Smooth muscle cell of the brain vasculature (primary cell): Measurements from ENCODE around the gene EEFSEC.

Source experiments
- DNase-seq: peaks from one replicate; pipeline ENCODE4 v3.0.0-alpha.2; 2012; ENCODE audit warnings: low read depth, low spot score

Gene EEFSEC

DNA sequence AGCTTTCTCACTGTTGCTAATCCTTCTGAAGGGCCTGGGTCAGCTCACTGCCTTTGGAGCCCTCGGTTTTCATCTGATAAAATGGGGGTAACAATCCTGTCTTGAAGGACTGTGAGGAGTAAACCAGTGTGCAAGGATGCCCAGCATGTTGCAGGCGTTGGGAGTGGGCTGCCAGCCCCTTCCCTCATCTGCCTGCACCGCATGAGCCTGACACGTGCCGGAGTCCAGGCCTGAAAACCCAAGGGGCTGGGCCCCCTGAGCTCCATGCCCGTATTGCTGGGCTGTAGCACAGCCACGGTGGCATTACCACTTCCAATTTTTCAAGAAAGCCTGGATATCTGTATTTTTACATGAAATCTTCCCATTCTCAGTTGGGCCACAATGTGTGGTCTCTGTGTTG, 215.3 kb downstream of the EEFSEC start:
- no peak for DNase-seq

DNA sequence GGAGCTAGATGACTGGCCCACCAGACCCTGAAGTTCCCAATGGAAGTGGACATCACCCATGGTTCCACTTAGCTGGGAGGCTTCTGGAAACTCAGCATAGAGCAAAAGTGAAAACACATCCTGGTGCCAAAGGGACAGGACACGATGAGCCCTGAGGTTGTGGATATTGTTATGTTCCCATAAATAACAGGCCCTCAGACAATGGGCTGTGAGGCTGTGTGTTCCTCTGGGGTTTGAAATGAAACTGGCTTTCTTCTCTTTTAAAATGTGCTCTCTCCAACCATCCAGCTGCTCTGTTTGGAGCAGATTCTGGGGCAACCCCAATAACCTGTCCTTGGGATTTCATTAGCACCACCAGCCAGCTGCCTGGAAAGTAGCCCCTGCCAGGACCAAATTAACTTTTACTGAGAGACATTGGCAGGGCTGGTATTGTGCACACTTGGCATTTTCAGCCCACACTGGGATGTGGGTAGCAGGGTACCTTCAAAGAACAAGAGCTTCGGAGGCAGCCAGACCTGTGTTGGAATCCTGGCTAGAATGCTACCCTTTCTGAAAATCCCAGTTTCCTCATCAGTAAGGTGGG, 215.9 kb downstream of the EEFSEC start:
- no peak for DNase-seq

DNA sequence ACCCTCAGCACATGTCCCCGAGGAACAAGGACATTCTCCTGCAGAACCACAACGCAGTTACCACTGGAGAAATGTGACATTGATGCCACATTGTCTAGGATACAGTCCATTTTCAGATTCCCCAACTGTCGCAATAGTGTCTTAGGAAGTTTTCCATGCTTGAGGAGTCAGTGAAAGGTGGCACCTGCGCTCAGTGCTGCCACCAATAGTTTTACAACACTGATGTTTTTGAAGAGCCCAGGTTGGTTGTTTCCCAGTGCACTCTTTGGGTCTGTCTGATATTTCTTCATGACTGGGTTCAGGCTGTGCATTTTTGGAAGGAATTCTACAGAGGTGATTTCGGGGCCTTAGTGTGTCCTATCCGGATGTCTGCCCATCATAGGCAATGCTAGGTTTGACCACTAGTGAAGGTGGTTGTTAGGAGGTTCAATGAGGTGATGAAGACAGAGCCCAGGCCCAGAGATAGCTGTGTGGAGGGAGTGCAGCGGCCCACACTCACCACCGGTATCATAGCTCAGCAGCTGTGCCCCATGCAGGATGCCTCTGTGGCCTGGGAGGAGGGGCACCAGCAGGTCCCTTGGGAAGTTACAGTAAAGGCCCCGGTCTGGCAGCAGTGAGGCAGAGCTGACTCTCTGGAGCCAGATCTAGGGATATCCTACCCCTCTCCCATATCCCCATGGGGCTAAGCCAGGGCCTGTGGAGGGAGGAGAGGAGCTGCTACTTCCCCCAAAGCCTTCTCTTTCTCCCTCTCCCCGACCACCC, 216.8 kb downstream of the EEFSEC start:
- DNase-seq, result no peak

DNA sequence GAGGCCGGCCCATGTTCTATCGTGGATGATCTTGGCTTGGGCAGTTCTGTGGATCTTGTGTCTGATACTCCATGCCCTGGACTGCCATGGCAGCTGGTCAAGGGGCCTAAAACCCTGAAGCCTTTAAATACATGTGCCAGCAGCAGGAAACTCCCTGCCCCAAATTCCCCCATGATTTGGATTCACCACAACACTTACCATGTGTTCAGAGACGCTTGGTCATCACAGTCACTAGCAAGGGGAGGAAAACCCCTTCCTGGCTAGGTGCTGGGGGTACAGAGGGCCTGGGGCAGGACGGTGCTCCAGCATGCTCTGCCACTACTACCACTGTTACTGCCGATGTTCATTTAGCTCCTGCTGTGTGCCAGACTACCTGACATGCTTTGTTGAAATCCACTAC, 219.0 kb downstream of the EEFSEC start:
- DNase-seq, result no peak

DNA sequence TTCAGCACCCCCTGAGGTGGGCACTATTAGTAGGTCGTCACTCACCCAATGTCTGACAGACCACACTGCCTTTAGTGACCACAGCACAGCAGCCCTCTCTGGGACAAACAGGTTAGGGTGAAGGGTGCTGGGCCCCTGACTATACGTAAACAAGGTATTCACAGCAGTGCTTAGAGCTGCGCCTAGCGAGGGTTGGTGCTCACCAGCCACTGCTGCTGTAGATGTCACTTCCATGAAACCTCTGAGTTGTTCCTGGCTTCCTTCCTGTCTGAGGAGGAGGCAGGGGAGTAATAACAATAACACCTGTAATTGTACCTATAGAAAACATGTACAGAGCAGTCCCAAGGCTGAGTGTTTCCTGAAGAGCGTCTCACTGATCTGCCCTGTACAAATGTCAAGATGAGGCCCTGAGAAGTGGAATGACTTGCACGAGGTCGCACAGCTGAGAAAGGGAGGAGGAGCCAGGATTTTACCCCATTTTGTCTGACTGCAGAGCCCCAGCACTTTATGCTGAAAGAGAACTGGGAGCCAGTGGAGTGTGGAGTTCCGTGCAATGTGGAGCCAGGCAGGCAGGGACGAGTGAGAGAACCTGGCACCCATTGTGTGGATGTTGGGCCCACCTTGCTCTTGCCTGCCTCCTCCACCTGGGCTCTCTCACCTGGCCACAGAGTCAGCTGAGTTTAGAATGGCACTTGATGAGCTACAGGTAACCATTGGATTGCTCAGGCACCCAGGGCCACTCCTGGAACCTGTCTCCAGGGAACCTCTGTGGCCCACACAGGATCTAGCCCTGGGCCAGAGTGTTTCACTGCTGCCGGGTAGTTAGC, 219.6 kb downstream of the EEFSEC start:
- no peak for DNase-seq

DNA sequence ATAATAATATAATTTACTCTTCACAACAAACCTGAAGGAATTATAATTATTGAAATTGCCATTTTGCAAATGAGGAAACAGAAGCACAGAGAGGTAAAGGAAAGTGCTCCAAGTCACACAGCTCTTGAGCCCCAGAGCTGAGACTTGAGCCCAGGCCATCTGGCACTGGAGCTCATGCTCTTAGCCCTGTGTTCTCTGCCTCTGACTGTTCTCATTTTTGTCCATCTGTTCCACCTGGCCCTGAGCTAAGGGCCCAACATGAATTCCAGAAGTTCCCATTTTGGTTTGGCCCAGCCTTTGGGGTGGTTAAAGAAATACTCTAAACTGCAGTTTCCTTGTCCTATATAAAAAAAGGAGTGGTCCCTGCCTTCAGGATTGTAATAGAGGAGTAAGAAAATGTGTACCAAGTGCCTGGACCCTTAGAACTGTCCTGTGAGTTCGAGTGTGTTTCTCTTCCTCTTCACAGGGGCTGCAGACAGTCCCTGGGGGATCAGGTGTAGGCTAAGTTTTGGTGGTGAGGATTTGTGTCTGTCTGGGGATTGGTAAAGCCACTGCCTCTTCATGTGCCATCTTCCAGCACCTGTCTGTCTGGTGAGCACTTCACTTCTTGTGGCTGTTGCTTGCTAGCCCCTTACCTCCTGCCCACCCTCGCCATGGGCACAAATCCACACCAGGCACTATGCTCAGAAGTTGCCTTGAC, 221.6 kb downstream of the EEFSEC start:
- no peak for DNase-seq

DNA sequence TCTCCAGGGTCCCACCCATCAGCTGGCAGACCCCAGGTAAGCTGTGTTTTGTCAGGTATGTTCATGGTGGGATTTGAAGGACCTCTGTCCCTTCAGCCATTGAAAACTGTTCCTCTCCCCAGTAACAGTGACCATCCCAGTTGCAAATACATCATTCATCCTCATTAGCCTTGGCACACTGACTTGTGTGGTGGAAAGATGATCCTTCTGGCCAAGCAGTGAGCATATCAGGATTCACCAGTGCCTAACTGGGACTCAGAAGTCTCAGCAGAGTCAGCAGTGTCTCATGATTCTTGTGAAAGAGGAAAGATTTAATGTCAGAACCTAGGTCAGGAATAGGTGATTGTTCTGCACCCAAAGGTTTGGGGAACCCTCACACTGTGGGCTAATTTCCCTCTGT, 223.2 kb downstream of the EEFSEC start:
- DNase-seq, result no peak

DNA sequence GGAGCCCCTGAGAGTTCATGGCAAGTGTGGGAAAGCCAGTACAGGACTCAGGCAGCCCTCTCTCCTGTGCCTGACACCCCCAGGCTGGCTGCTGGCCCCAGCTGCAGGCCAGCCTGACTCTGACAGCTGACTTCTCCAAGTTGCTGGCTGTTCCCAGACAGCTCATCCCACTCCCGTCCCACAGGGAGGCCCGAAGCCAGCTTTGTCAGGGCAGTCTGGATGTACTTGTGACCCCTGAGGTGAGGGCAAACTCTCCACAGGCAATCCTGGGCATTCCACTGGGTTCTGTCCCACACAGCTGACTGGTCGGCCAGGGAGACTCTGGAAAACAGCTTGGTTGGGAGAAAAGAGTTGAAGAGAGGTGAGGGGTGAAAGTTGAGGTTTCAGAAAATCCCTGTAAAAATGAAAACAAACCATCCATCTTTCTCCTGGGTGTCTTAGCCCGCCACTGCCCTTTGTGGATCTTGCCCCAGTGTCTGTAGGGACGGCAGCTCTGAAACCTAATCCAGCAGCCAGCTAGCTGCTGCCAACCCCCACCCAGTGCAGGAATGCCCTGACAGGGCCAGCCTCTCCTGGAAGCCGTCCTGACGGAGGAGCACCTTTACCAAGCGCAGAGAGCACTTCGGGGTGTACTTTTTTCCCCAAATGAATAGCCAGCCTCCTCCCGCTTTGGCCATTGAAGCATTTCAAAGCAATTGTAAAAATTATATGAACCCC, 225.5 kb downstream of the EEFSEC start:
- DNase-seq, result peak; percentile 35

DNA sequence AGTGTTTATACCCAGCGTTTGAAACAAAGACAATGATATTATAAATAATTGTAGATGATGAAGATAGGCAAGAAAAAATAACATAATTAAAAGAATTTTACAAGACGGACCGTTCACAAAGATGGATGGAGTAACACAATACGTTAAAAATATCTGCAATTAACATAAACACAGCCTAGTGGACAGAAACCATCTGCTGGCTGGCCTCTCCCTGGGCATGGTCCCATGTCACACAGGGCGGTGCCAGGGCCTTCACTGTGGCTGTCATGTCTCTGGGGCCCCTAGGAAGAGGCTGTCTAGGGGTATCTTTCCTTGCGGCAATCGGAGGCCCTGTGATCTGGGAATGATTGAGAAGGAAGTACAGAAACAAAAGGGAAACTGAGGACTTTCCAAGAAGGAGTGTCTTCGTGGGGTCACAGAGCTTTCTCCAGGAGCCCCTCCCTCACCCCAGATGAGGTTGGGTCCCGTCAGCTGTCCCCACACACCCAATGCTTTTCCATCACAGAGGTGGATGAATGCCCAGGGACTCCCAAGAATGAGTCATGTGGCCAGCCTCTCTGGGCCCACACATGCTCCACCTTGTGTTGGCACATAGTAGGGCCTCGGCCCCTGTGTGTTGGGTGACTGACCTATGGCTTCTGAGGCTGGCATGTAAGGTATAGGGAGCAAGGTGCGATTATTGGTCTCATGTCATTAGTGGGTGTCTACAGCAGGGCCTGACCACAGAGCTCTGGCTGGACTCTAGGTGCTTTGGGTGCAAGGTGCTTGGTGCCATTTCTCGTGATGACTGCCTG, 226.3 kb downstream of the EEFSEC start:
- no peak for DNase-seq

DNA sequence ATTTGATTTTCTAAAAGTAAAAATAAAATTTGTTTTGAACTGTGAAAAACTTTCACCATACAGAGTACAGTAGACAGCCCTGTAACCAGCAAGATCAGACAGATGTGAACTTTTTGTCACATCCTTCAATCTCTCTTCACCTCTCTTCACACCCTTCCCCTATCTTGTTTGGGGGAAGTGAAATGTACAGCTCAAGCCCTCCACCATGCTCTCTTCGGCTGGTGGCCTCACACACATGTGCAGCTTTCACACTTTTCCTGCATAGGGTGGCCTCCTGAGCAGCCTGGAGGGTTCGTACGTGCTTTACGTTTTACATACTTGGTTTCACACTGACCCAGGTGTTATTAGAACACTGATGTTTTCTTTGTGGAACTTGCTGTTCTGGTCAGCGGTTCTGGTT, 227.0 kb downstream of the EEFSEC start:
- no peak for DNase-seq

DNA sequence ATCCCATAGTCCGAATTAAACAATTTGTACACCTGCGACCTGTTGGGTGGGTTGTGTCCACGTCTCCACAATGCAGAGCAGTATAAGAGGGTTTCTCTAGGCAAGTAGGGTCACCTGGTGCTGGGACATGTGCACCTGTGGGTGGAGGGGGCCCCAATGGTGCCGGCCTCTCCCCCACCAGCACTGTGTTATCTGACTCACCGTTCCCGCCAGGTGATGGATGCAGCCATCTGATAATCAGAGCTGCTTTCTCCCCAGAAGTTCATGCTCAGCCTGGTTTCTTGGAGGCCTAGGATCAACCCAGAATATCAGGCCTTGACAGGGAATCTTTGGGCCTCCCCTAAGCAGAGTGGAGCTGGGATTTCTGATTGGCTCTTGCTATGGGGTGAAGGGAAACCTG, 227.4 kb downstream of the EEFSEC start:
- no peak for DNase-seq

DNA sequence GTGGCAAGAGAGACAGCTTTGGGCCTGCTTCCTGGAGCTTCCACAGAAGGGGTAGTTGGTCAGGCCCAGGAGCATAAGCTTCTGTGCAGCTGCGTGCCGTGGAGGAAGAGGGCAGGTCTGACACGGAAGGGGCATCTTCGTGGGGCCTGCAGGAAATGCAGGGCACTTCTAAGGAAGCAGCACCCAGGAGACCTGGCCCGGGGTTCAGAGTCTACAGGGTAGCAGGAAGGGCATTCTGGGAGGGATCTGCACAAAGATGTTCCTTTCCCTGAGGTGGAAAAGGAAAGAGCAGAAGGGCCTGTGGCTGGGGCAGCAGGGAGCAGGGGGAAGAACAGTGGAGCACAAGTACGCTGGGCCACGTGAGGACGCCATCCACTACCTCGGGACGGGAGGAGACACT, 228.3 kb downstream of the EEFSEC start:
- DNase-seq, result no peak

DNA sequence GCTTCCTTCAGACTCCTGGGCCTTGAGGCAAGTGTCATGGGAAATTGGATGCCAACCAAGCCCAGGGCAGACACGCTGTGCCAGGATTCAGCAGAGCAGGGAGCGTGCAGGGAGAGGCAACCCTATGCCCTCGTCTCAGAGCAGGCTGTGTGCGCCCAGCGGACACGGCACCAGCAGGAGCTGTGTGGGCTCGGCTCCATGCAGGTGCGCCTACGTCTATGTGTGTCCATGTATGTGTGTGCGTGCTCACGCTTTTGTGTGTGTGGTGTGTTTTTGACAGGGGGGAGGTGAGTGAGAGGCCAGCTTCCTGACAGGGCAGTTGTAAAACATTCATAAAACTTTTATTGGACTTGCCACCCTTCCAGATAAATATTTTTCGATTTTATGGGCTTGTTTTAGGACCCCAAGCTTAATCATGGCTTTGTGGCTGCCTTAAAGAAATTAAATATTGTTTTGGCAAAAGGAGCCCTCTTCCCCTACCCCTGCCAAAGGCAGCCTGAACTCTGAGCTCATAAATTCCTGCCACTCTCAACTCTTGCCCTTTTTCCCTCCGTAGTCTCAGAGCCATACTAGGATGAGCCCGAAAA, 229.0 kb downstream of the EEFSEC start:
- DNase-seq, result no peak

DNA sequence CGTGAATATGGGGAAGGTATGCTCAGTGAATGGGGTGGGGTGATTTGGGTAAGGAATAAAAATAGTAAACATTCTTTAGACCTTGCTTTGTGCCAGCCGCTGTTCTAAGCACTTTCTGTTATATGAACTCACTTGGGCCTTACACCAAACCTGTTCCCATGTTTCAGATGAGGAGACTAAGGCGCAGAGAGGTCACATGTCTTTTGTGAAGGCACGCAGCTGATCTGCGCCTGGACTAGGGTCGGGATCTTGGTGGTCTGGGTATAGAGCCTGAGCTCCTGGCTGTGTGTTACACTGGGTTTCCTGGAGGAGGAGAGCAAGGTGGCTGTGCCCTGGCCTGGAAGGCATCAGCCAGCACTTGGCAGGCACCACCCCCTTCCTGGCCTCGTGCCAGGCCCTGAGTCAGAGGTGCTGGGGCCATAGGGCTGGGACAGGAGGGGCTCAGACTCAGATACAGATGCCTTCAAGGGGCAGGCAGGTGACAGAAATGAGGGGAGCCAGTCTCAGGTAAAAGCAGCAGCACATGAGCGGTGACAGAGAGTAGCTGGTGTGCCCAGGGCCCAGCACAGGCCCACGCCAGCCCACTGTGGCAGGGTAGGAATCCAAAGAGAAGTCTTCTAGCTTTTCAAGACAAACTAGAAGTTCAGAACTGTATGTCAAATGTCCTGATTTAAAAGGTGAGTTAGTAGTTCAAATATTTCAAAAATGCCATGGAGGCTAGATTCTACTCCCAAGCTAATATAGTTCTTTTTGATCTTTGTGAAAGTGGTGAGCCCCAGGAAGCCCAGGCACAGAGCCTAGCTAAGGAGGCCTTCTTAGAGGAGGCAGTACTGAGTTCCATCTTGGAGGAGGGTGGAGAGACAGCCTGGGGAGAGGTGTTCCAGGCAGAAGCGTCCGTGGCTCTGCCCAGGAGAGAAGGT, 230.3 kb downstream of the EEFSEC start:
- DNase-seq, result no peak

DNA sequence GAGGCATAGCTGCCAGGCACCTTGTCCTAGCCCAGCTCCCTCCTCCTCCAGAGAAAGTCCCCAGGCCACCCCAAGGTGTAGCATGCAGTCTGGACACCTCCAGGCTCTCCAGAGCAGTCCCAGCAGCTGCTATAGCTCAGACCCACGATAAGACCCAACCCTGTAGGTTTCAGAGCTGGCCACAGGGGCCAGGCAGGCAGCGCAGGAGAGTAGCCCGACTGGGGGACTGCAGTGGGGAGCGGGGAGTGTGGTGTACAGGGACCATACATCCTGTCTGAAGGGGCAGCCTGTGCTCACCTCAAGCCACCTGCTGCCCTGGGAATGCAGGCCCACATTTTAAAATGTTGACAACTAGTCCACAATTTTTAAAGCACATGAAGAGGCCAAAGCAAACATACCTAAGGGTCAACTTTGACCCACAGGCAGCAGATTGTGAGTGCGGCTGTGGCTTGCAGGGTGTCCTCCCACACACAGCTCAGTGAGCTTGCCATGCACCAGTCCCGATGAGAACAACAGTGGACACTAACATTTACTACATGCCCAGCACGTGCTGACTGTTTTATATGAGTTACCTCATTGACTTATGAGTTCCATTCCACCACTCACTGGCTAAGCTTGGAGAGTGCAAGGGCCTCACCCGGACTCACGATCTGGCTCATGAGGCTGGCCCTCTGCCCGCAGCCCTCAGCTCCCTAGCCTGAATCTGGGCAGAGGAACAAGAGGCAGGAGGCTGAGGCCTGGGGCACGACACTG, 232.0 kb downstream of the EEFSEC start:
- no peak for DNase-seq

DNA sequence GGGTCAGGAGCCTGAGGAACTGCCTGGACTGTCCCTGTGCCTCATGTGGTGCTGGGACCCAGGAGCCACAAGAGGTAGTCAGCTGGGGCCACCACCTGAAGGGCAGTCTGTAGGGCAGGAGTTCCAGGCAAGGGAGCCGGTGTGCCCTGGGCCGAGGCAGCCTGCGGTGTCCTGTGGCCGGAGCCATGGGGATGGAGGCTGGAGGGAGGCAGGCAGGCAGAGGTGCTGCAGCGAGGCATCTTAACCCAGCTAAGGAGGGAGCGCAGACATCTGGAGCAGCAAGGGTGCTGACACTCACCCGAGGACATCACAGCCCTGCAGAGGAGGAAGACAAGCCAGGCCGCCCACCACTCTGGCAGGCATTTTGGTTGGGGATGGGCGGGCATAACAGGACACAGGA, 235.7 kb downstream of the EEFSEC start:
- no peak for DNase-seq

DNA sequence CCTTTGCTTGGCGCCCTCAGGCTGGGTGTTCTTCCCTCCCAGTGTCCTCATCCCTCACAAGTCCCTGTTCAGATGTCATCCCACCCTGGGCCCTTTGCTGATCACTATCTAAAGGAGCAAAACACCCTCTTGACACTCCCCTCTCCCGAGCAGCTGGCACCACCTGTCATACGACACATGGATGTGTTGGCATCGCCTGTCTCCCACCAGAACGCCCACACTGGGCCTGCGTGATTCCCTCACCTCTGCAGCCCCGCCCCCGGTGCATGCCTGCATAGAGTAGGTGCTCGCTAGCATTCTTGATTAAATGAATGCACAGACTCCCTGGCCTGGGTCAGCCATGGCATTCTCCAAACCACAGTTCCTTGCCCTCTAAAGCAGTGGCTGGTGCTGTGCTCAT, 237.6 kb downstream of the EEFSEC start:
- no peak for DNase-seq

DNA sequence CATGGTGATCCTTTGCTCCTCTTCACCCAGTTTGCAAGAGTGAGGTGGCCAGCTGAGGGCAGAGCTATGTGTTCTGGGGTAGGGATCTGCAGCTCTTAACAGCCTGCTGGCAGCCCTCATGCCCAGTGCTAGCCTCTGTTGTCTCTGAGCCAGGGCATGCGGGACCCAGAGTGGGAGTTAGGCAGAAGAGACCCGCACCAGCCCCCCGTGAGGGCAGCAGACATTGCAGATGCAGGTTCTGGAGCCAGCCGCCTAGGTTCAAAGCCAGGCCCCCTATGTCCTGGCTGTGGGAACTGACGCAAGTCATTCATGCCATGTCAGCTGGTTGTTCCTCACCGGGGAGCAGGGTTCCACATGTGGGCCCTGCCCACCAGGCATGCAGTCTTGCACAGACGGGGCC, 238.7 kb downstream of the EEFSEC start:
- no peak for DNase-seq
